GM21367 (cell line): Measurements from ENCODE around the gene SPTBN2.

Experiments used
- ATAC-seq: cut with Tn5 transposase; IDR thresholded peaks from one replicate; pipeline ENCODE4 v1.9.1; 2021; ENCODE audit not compliant: unreplicated experiment

The SPTBN2 gene

GRCh38 chr11:66728693-66729385, at the start of gene SPTBN2:
TSS of gene SPTBN2 (minus strand) at chr11:66729216. CDS start at chr11:66721240, 7,976 bp downstream.
- ATAC-seq, result no peak

- no peak for ATAC-seq
Measured at GRCh38 chr11:66768818-66769217, 39.8 kb upstream of the SPTBN2 start.

GRCh38 chr11:66768088-66768521, 39.1 kb upstream of the SPTBN2 start:
- ATAC-seq, result no peak

- no peak for ATAC-seq
Measured at GRCh38 chr11:66767666-66768065, 38.6 kb upstream of the SPTBN2 start.

- ATAC-seq, result no peak
Measured at GRCh38 chr11:66766681-66767080, 37.7 kb upstream of the SPTBN2 start.

- no peak for ATAC-seq
Measured at GRCh38 chr11:66762088-66762487, 33.1 kb upstream of the SPTBN2 start.

GRCh38 chr11:66752148-66752547, 23.1 kb upstream of the SPTBN2 start:
- ATAC-seq, result no peak

GRCh38 chr11:66749091-66749490, 20.1 kb upstream of the SPTBN2 start:
- no peak for ATAC-seq

- ATAC-seq, result no peak
Measured at GRCh38 chr11:66747480-66747879, 18.5 kb upstream of the SPTBN2 start.

- ATAC-seq, result peak; percentile 10
Measured at GRCh38 chr11:66745356-66746235, 16.6 kb upstream of the SPTBN2 start.

GRCh38 chr11:66744485-66745355, 15.7 kb upstream of the SPTBN2 start:
- ATAC-seq, result peak; percentile 67

GRCh38 chr11:66743271-66743968, 14.4 kb upstream of the SPTBN2 start:
- ATAC-seq, result no peak

- no peak for ATAC-seq
Measured at GRCh38 chr11:66741153-66741552, 12.1 kb upstream of the SPTBN2 start.

GRCh38 chr11:66739983-66740382, 11.0 kb upstream of the SPTBN2 start:
- ATAC-seq, result no peak

- ATAC-seq, result no peak
Measured at GRCh38 chr11:66734215-66734614, 5.2 kb upstream of the SPTBN2 start.

- ATAC-seq, result no peak
Measured at GRCh38 chr11:66729447-66729846, 431 bp upstream of the SPTBN2 start.

- ATAC-seq, result no peak
Measured at GRCh38 chr11:66728038-66728692, 851 bp downstream of the SPTBN2 start.

- ATAC-seq, result no peak
Measured at GRCh38 chr11:66727282-66728037, 1.6 kb downstream of the SPTBN2 start.

GRCh38 chr11:66725647-66726046, 3.4 kb downstream of the SPTBN2 start:
- no peak for ATAC-seq
